Measurements from ENCODE around the gene MORN1.

The MORN1 gene

DNA sequence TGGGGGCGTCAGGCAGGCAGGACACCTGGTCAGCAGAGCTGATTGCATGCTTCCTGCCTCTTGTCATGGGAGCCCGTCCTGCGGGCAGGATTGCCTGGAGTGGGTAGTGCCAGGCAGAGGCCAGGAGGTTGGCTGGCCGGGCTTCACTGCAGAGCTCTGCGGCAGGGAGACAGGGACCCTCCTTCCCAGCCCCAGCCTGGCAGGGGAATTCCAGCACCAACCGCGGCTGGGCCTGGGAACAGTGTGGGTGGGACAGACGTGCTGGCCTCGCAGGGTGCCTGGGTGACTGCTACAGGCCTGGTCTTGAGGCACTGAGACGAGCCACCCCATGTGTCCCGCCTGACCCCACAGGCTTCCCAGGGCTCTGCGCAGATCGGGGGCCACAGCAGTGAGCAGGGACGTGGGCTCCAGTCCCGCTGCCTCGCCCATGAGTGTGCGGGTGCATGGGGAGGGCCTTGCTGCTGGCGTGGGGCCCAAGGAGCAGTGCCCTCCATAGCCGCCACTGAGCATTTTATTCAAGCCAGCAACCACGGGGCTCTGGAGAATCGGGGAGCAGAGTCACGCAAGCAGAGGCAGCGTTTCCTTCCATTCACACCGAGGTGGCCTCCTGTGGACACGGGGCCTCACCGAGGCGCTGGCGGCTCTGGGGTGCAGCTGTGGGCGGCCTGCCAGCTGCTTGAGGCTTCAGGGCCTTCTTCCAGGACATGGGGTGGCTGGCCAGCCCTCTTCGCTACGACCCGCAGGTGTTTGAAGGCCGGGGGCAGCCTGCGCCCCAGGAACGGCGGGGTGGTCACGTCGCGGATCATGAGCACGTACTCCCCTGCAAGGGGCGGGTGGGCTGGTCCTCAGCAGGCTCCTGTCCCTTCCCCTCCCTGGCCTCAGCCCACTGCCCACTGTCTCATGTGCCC is 70.3 kb downstream of the MORN1 start:
- DNase-seq (ENCODE audit: low read depth, low spot score), result no peak

DNA sequence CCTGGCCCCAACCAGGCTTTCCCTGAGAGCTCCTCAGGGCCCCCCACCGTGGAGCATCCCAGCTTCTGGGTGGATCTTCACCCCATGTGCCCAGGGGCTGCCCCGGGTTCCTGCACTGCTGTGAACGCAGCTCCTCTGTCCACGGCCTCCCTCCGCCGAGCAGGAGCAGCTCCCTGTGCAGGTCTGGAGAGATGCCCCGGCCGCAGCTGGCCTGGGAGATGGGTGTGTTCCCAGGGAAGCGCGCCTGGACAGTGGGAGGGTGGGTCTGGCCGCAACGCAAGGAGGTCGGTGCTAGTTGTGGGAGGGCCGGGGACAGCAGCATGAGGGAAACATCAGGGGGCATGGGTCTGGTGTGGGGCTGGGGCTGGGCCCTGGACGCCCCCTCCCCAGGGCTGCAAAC is 71.3 kb downstream of the MORN1 start:
- DNase-seq (ENCODE audit: low read depth, low spot score), result no peak

- DNase-seq (ENCODE audit: low read depth, low spot score), result no peak
Measured at GRCh38 chr1:2319291-2319690, 72.1 kb downstream of the MORN1 start.

DNA sequence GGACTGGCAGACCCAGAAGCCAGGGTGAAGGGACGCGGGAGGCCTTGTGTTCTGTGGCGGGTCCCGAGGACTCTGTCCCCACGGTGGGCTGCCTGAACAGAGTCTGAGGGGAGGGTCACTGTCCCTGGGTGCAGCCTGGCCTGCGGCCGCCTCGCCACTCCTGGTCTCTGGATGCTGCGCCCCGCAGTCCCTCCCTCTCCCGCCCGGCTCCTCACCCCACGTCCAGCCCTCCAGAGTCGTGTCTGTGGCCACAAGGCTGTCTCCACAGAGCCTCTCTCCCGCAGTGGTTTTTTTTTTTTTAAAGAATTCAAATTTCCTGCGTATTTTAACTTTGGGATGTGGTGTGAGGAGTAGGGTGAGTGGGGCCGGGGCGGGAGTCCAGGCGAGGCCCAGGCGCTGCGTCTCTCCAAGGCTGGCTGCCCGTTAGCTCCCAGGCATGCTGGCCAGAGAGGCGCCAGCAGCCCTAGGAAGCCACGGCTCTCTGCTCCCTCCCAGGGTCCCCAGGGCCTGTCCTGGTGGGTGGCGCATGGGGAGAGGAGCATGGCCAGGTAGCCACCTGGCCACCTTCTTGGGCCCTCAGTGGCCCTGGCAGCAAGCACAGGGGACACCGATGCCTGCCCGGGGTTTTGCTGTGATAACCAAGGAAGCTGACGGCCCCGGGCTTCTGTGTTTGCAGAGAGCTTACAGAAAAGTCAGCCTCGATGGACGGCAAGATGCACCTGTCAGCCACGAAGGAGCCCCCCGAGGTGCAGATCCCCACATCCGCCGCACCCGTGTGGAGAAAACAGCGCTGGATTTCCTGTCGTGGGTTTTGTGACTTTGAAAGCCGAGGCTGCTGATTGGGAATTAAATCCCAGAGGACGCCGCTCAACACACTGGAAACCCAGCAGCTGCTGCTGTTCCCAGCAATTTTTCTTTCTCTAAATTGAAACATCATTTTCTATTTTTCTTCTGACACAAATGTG is 72.8 kb downstream of the MORN1 start:
- DNase-seq (ENCODE audit: low read depth, low spot score), result no peak

- no peak for DNase-seq (ENCODE audit: low read depth, low spot score)
Measured at GRCh38 chr1:2317230-2318065, 73.9 kb downstream of the MORN1 start.

GRCh38 chr1:2316451-2316961 is 74.8 kb downstream of the MORN1 start:
- DNase-seq (ENCODE audit: low read depth, low spot score), result peak; percentile 49

GRCh38 chr1:2315674-2316450 is 75.5 kb downstream of the MORN1 start:
- DNase-seq (ENCODE audit: low read depth, low spot score), result no peak

DNA sequence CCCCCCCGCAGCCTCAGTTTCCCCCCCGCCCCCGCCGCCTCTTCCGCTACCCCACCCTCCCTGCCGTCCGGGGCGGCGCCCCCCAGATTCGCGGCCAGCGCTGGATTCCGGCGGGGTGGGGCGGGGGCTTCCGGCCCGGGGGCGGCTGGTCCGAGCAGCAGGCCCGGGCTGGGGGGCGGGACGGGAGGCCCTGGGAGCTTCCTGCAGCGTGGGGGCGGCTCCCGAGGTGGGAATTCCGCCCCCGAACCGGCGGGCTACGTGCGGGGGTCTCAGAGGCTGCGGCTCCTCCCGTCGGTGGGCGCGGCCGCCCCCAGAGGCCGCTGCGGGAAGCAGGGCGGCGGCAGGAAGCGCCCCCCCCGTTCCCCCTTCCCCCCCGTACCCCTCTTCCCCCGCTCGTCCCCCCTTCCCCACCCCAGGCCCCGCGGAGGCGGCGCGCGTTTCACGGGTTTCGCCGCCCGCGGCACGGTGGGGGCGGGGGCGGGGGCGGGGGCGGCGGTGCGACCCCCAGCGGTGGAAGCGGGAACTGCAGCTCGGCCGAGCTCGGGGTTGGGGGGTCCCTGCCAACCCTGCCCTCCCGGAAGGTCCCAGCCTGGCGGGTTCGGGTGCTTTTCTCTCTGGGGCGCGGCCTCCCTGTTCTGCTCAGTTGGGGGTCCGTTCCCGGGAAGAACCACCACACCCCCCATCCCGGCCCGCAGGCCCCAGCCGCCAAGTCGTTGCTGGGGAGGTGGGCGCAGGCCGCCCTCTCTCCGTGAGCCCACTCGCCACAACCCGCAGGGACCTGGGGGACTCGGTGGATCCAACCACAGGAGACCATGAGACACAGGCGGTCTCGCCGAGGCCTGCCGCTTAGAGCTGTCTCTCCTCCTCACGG is 76.3 kb downstream of the MORN1 start:
- DNase-seq (ENCODE audit: low read depth, low spot score), result peak; percentile 39

GRCh38 chr1:2314273-2314802 is 77.0 kb downstream of the MORN1 start:
- DNase-seq (ENCODE audit: low read depth, low spot score), result peak; percentile 79

DNA sequence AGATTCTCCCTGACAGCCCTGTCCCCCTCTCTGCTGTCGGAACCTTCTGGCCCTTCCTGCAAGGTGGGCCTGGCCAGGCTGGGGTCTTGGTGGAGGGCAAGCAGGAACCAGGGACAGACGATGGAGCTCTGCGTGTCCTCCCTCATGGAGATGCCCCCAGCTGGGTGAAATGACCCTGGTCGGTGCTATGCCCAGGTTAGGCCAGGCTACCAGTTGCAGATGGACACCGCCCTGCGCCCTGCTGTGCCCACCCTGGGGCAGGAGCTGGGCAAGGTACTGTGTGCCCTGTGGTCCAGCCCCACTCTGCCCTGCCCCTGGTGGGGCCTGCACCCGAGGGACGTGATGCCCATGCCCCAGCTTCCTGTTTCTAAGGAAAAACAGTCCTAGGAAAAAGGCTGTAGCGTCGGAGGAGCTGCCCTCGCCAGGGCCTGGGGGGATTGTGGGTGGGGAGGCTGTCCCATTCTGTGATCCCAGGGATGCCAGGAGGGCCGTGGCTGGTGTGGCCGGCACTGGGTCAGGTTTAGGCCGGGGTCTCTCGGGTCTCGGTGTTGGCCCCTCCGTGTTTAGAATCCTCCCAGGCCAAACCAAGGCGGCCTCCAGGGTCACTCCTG is 77.6 kb downstream of the MORN1 start:
- DNase-seq (ENCODE audit: low read depth, low spot score), result no peak

- DNase-seq (ENCODE audit: low read depth, low spot score), result no peak
Measured at GRCh38 chr1:2312515-2313301, 78.6 kb downstream of the MORN1 start.

- DNase-seq (ENCODE audit: low read depth, low spot score), result no peak
Measured at GRCh38 chr1:2312160-2312514, 79.2 kb downstream of the MORN1 start.

GRCh38 chr1:2311184-2312032 is 79.9 kb downstream of the MORN1 start:
- peak; percentile 87 for DNase-seq (ENCODE audit: low read depth, low spot score)

DNA sequence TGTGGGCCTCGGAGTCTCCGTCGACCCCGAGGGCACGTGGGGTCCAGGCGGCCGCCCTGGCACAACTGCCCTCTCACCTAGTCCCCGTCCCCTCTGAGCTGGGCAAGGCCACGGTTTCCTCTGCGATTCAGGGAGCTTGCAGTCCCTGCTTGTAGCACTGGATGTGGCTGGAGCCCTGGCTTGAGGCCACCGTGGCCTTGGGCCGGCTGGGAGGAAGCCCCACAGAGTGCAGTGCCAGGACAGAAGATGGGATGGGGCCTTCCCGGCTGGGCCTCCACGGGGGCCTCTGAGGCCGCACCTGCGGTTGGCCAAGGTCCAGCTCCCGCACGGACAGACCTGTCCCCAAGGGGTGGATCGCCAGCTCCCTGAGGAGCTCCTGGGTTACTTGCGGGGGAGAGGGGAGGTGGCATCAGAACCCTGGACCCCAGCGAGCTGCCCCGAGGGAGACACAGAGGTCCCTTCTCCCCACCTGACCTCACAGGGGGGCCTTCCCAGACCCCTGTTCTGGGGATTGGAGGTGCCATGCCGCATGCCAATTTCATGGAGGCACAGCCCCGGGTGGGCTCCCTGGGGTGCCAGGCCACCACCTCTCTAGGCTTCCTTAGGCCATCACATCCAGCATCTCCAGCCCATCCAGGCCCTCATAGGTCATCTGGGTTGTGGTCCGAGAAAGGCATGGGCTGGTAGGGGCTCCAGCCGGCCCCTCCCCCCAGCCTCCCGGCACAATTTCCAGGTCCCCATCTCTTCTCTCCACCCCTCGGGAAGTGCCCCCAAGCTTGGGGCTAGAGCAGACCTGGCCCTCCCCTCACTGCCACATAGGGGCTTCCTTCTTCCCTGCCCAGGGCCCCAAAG is 80.8 kb downstream of the MORN1 start:
- DNase-seq (ENCODE audit: low read depth, low spot score), result no peak

DNA sequence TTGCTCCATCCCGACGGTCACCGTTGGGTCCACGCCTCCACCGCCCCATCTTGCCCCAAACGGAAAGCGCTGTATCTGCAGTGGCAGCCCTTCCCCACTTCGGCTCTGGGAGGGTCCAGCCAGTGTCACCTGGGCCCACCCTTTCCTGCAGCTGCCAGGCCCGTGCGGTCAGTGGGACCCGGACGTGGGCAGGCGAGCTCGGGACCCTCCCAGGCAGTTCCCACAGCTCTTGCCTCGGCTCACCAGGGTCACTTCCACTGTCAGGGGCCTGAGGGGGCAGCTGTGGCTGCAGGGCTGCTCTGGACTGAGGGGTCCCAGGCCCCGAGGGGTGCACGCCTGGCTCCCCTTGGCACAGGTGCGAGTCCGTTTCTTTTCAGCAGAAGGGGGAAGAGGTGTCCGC is 82.5 kb downstream of the MORN1 start:
- DNase-seq (ENCODE audit: low read depth, low spot score), result no peak

DNA sequence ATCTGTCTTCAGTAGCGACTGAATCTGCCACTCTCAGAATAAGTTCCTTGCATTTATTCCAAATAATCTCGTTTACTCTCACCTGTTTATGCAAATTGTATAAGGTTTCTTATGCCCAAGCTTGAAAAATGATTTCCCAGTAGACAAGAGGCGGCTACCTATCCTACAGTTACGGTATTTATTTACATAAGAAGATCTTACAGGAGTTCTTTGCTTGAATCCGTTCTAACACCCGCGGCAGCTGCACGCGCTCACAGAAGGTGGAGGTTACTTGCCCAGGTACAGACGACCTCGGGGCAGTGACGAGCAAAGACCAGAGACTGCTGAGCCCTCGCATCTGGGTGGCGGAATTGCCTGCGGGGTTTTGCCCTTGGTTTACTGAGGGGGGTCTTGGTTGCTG is 83.4 kb downstream of the MORN1 start:
- DNase-seq (ENCODE audit: low read depth, low spot score), result no peak

All from ELF-1 (cell line).